Neural cell (in vitro differentiated cells): ENCODE data around the gene MARF1. TPM values are rescaled to one million over a fixed set of nuclear protein-coding genes. Genes with fewer than 3 reads are reported as not detected.

Experiments
- H2AFZ ChIP-seq: fragments of 200-600, 300-800 bp; sonication (generic), shearing (Covaris generic); 2 replicates; pipeline ENCODE4 v1.6.0; 2014; ENCODE audit warnings: low read depth, mild to moderate bottlenecking, antibody characterized with exemption, low read length, moderate library complexity
- H3F3A ChIP-seq: fragments of 200-600 bp; shearing (Covaris generic); 2 replicates; pipeline ENCODE4 v1.6.1; 2016; ENCODE audit warnings: mild to moderate bottlenecking, moderate library complexity, mixed read lengths, antibody characterized with exemption, low read length; ENCODE audit not compliant: insufficient read depth, poor library complexity, severe bottlenecking
- H3K27ac ChIP-seq: fragments of 200-600, 300-800 bp; sonication (generic), shearing (Covaris generic); 2 replicates; pipeline ENCODE4 v1.5.1; 2014; ENCODE audit warnings: mild to moderate bottlenecking, low read length, moderate library complexity
- H3K27me3 ChIP-seq: fragments of 300-800, 200-600 bp; sonication (generic), shearing (Covaris generic); 2 replicates; pipeline ENCODE4 v1.6.0; 2014; ENCODE audit warnings: mild to moderate bottlenecking, low read depth, low read length, moderate library complexity; ENCODE audit not compliant: insufficient read depth
- H3K36me3 ChIP-seq: fragments of 300-800, 200-600 bp; sonication (generic), shearing (Covaris generic); 2 replicates; pipeline ENCODE4 v1.5.1; 2014; ENCODE audit warnings: mild to moderate bottlenecking, antibody characterized with exemption, low read length, moderate library complexity; ENCODE audit not compliant: insufficient read depth
- H3K4me2 ChIP-seq: fragments of 300-800, 200-600 bp; sonication (generic), shearing (Covaris generic); 2 replicates; pipeline ENCODE4 v1.6.0; 2014; ENCODE audit warnings: mild to moderate bottlenecking, low read length
- H3K4me3 ChIP-seq: fragments of 300-800, 200-600 bp; sonication (generic), shearing (Covaris generic); 2 replicates; pipeline ENCODE4 v1.5.1; 2014; ENCODE audit warnings: mild to moderate bottlenecking, low read length, moderate library complexity
- H3K79me2 ChIP-seq: fragments of 200-600 bp; shearing (Covaris generic); replicated peaks from 2 replicates; pipeline ENCODE4 v1.6.0; 2014; ENCODE audit warnings: mild to moderate bottlenecking, low read length, moderate library complexity; ENCODE audit not compliant: insufficient read depth
- H3K9ac ChIP-seq: fragments of 300-800, 200-600 bp; sonication (generic), shearing (Covaris generic); 2 replicates; pipeline ENCODE4 v1.6.1; 2016; ENCODE audit warnings: mild to moderate bottlenecking, low read length, mixed read lengths
- H3K9me2 ChIP-seq: fragments of 200-600 bp; shearing (Covaris generic); 2 replicates; pipeline ENCODE4 v1.6.1; 2016; ENCODE audit warnings: mild to moderate bottlenecking, low read length, mixed read lengths; ENCODE audit not compliant: insufficient read depth
- H3K9me3 ChIP-seq: fragments of 200-600, 300-800 bp; sonication (generic), shearing (Covaris generic); 2 replicates; pipeline ENCODE4 v1.6.1; 2016; ENCODE audit warnings: mild to moderate bottlenecking, mixed run types, low read length, moderate library complexity, mixed read lengths
- H4K20me1 ChIP-seq: fragments of 200-600 bp; shearing (Covaris generic); 2 replicates; pipeline ENCODE4 v1.6.1; 2016; ENCODE audit warnings: mild to moderate bottlenecking, mixed run types; ENCODE audit not compliant: insufficient read depth
- EP300 ChIP-seq: fragments of 450-650 bp; conservative IDR thresholded peaks from 2 replicates; pipeline ENCODE4 v1.6.1; 2014; ENCODE audit warnings: antibody characterized with exemption, mild to moderate bottlenecking, moderate library complexity; ENCODE audit not compliant: poor library complexity, severe bottlenecking
- EZH2 ChIP-seq: fragments of 200-600, 300-800 bp; shearing (Covaris generic), sonication (generic); IDR thresholded peaks from 2 replicates; pipeline ENCODE4 v1.6.1; 2014; ENCODE audit warnings: antibody characterized with exemption, low read length, borderline replicate concordance, mild to moderate bottlenecking; ENCODE audit not compliant: insufficient read depth, poor library complexity, severe bottlenecking
- MXI1 ChIP-seq: fragments of 450-650 bp; conservative IDR thresholded peaks from 2 replicates; pipeline ENCODE4 v1.6.1; 2014; ENCODE audit warnings: antibody characterized with exemption, mild to moderate bottlenecking; ENCODE audit not compliant: poor library complexity, severe bottlenecking
- POLR2AphosphoS5 ChIP-seq: IDR thresholded peaks from 2 replicates; pipeline ENCODE4 v1.6.1; 2012
- RAD21 ChIP-seq: fragments of 450-650 bp; conservative IDR thresholded peaks from 2 replicates; pipeline ENCODE4 v1.6.1; 2014; ENCODE audit warnings: antibody characterized with exemption, mild to moderate bottlenecking, moderate library complexity
- SMC3 ChIP-seq: fragments of 450-650 bp; conservative IDR thresholded peaks from 2 replicates; pipeline ENCODE4 v1.6.1; 2014; ENCODE audit warnings: antibody characterized with exemption, mild to moderate bottlenecking, moderate library complexity; ENCODE audit not compliant: poor library complexity
- TAF1 ChIP-seq: IDR thresholded peaks from 2 replicates; pipeline ENCODE4 v1.6.1; 2012; ENCODE audit warnings: low read depth
- polyA plus RNA-seq: library from polyadenylated mRNA; depleted of rRNA; stranded (reverse); fragments of >200 nt; gene quantifications from 2 replicates; pipeline ENCODE4 v1.2.3, GENCODE V29; 2014
- TF ChIP-seq, protein P1 (sequence below): fragments of 450-650 bp; IDR thresholded peaks from 2 replicates; pipeline ENCODE4 v1.5.1; 2014; ENCODE audit warnings: antibody characterized with exemption, mild to moderate bottlenecking, moderate library complexity; ENCODE audit not compliant: poor library complexity, severe bottlenecking
- TF ChIP-seq, protein P2 (sequence below): IDR thresholded peaks from 2 replicates; pipeline ENCODE4 v1.6.1; 2012; ENCODE audit warnings: borderline replicate concordance

MARF1 gene
- polyA plus RNA-seq, 1 donor from 2014 or later = 23.2 TPM

GRCh38 chr16:15586716-15587115, 56.2 kb downstream of the MARF1 start:
- H3F3A ChIP-seq = no peaks in the 10 kb centered on the region
- no peak overlapping the region for H3K9ac ChIP-seq
- TF ChIP-seq POLR2AphosphoS5 (no peak), MXI1 (no peak), EP300 (no peak), SMC3 (no peak), TAF1 (no peak), RAD21 (no peak), EZH2 (no peak)
- TF ChIP-seq, protein P1, sequence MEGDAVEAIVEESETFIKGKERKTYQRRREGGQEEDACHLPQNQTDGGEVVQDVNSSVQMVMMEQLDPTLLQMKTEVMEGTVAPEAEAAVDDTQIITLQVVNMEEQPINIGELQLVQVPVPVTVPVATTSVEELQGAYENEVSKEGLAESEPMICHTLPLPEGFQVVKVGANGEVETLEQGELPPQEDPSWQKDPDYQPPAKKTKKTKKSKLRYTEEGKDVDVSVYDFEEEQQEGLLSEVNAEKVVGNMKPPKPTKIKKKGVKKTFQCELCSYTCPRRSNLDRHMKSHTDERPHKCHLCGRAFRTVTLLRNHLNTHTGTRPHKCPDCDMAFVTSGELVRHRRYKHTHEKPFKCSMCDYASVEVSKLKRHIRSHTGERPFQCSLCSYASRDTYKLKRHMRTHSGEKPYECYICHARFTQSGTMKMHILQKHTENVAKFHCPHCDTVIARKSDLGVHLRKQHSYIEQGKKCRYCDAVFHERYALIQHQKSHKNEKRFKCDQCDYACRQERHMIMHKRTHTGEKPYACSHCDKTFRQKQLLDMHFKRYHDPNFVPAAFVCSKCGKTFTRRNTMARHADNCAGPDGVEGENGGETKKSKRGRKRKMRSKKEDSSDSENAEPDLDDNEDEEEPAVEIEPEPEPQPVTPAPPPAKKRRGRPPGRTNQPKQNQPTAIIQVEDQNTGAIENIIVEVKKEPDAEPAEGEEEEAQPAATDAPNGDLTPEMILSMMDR = no peak
- TF ChIP-seq, protein P2, sequence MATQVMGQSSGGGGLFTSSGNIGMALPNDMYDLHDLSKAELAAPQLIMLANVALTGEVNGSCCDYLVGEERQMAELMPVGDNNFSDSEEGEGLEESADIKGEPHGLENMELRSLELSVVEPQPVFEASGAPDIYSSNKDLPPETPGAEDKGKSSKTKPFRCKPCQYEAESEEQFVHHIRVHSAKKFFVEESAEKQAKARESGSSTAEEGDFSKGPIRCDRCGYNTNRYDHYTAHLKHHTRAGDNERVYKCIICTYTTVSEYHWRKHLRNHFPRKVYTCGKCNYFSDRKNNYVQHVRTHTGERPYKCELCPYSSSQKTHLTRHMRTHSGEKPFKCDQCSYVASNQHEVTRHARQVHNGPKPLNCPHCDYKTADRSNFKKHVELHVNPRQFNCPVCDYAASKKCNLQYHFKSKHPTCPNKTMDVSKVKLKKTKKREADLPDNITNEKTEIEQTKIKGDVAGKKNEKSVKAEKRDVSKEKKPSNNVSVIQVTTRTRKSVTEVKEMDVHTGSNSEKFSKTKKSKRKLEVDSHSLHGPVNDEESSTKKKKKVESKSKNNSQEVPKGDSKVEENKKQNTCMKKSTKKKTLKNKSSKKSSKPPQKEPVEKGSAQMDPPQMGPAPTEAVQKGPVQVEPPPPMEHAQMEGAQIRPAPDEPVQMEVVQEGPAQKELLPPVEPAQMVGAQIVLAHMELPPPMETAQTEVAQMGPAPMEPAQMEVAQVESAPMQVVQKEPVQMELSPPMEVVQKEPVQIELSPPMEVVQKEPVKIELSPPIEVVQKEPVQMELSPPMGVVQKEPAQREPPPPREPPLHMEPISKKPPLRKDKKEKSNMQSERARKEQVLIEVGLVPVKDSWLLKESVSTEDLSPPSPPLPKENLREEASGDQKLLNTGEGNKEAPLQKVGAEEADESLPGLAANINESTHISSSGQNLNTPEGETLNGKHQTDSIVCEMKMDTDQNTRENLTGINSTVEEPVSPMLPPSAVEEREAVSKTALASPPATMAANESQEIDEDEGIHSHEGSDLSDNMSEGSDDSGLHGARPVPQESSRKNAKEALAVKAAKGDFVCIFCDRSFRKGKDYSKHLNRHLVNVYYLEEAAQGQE = no peak
- no peaks in the 10 kb centered on the region for H3K79me2 ChIP-seq
- no peaks in the 10 kb centered on the region for H3K27me3 ChIP-seq
- no peaks in the 10 kb centered on the region for H3K9me2 ChIP-seq
- peaks cover 14% of the 10 kb centered on the region for H3K9me3 ChIP-seq
- H3K4me2 ChIP-seq = no peak overlapping the region
- no peak overlapping the region for H3K4me3 ChIP-seq
- H2AFZ ChIP-seq = no peak overlapping the region
- peaks cover 20% of the 10 kb centered on the region for H3K36me3 ChIP-seq
- H3K27ac ChIP-seq = no peak overlapping the region
- H4K20me1 ChIP-seq = no peaks in the 10 kb centered on the region

- Histone ChIP-seq H2AFZ (no peak overlapping the region), H3K36me3 (peaks cover 20% of the 10 kb centered on the region), H3K9me2 (no peaks in the 10 kb centered on the region), H3F3A (no peaks in the 10 kb centered on the region), H3K9ac (no peak overlapping the region), H3K27me3 (no peaks in the 10 kb centered on the region), H3K4me3 (no peak overlapping the region), H3K27ac (no peak overlapping the region), H3K4me2 (no peak overlapping the region), H3K9me3 (peaks cover 14% of the 10 kb centered on the region), H4K20me1 (no peaks in the 10 kb centered on the region), H3K79me2 (no peaks in the 10 kb centered on the region)
- no peak for TF ChIP-seq EZH2
- no peak for TF ChIP-seq POLR2AphosphoS5
- TF ChIP-seq, protein P1 = no peak
- TF ChIP-seq SMC3 = no peak
- no peak for TF ChIP-seq TAF1
- TF ChIP-seq MXI1 = no peak
- no peak for TF ChIP-seq EP300
- TF ChIP-seq RAD21 = no peak
- TF ChIP-seq, protein P2 = no peak
Observed at GRCh38 chr16:15585956-15586355, 57.0 kb downstream of the MARF1 start.
